Hematopoietic multipotent progenitor cell (in vitro differentiated cells): ENCODE results near the gene TF. TPM values are rescaled to one million over a fixed set of nuclear protein-coding genes. Genes with fewer than 3 reads are reported as not detected.
"Not testable (repeated sequence)": the region's sequence is repeated elsewhere in the genome, so short reads cannot be mapped to it uniquely, and the experiment has no call there.

ENCODE experiments used
- DNase-seq, 3 donors: peaks; one replicate each; pipeline ENCODE4 v3.0.0-alpha.2; 2011 to 2015; ENCODE audit warnings: low read depth in 2 of 3, low spot score in 2 of 3
- total RNA-seq: library from RNA; depleted of rRNA; stranded (reverse); fragments of >200 nt; gene quantifications from one replicate; pipeline ENCODE4 v1.2.3, GENCODE V29; 2012

The TF gene
- under 0.01 TPM for total RNA-seq

- DNase-seq = peak in 1 of 3 donors; percentile 9
These were observed at the start of gene TF for GRCh38 chr3:133745981-133746711. TSS of gene TF (plus strand) at chr3:133746393. CDS start at chr3:133746441, 48 bp downstream.

DNA sequence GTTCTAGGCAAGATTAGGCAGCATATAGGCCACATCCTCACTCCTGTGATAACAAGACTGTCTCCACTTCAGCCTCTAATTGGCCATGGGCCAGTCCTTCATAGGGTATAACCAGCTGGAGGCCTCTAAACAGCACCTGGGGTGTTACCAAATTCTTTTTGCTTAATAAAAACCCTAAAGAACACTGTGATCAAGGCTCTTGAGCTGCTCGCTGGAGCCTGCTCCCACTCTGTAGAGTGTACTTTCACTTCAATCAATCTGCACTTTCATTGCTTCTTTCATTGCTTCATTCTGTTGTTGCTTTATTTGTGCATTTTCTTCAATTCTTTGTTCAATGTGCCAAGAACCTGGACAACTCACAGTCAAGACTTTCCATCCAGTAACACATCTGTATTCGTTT, 48.2 kb upstream of the TF start:
- DNase-seq = no peak

GRCh38 chr3:133699467-133699866, 46.7 kb upstream of the TF start:
- no peak for DNase-seq

DNA sequence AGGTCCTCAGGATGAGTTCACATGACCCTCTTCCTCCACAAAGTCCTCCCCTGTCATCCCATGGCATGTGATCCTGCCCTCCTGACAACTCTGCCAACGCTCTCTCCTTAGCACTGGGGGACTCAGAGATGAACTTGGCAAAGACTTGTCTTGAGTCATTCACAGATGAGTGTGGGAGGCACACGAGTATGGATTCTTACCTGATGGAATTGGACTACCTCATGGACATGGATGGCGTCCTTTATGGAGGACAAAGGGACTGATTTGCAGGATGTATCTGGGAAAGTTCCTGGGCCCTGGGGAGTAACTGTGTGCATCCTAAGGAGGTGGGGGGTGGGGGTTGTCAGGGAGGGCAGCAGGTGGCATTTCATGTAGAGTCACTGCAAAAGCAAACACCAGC, 46.3 kb upstream of the TF start:
- no peak for DNase-seq

GRCh38 chr3:133700351-133700750, 45.8 kb upstream of the TF start:
- no peak for DNase-seq

DNA sequence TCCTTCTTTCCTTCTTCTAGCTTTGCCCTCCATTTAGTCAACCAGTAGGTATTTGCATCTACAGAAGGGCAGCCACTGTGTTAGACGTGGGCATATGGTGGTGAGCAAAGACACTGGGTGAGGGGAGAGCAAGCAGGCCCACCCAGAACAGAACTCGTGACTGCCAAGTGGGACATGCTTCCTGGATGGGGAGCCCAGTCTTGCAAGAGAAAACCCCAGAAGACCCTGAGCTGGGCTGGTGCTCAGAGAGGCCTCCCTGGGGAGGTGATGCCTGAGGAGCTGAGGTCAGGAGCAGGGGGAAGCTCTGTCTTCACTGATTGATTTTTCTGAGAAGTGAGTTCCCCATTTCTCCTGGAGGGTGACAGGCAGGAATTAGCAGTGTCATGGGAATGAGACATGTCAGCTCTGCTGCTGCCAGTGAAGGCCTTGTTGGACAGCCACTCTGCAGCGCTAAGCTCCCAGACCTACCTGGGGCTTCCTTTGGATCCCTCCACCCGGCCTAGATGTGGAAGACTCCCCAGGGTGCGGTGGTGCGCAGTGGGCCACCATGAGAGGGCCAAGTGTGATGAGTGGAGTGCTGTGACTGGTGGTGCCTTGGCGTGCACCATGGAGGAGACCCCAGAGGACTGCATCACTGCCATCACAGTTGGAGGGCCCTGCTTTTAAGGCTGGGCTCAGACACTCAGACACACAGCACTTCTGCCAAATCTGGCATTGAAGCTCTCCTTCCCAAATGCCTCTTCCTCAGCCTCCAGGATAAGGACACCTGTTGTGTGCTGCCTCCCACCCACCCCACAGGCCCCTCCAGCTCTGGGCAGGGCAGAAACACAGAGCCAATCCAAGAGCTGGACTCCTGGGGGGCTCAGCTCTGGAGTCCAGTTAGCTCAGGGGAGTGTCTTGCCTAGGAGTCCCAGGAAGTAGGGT, 44.5 kb upstream of the TF start:
- no peak for DNase-seq

GRCh38 chr3:133703915-133704314, 42.3 kb upstream of the TF start:
- DNase-seq = no peak

GRCh38 chr3:133706033-133706432, 40.2 kb upstream of the TF start:
- no peak for DNase-seq

DNA sequence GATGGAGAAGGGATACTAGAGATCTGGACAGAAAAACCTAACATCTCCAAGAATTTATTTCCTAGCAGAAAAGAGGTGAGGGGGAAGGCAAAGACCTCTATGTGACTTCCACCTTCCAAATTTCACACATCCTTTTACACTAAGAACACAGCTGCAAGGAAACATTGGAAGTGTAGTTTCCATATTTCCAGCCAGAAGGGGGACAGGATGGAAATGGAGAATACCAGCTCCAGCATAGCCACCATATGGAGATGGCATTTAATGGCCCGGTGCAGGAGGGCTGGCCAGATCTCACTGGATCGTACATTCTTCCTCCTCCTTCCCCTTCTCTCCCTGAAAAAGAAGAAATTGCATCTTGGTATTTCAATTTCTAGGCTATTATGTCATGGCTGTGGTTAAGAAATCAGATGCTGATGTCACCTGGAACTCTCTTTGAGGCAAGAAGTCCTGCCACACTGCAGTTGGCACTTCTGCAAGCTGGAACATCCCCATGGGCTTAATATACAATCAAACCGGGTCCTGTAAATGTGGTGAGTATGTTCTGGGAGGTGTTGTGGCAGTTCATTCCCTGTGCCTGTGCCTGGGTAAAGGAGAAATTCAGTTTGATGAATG, 36.9 kb upstream of the TF start:
- DNase-seq = no peak

DNA sequence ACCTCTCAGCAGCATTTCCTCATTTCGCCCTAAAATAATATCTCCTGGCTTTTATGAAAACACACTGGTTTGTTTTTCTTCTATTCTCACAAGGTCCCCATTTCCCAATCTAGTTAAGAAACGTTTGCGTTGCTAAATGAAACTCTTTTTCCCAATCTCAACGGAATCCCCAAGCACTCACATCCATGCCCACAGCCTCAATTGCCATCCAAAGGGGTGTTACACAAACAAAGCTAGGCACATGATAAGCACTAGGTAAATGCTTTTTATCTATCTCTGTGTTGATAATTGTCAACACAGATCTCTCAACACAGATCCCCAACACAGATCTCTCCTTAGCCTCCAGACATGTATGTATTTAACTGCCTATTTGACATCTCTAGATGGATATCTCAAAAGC, 35.2 kb upstream of the TF start:
- DNase-seq = no peak

GRCh38 chr3:133712017-133712416, 34.2 kb upstream of the TF start:
- DNase-seq = no peak

- no peak for DNase-seq
These were observed 32.8 kb upstream of the TF start for GRCh38 chr3:133713347-133713746.

DNA sequence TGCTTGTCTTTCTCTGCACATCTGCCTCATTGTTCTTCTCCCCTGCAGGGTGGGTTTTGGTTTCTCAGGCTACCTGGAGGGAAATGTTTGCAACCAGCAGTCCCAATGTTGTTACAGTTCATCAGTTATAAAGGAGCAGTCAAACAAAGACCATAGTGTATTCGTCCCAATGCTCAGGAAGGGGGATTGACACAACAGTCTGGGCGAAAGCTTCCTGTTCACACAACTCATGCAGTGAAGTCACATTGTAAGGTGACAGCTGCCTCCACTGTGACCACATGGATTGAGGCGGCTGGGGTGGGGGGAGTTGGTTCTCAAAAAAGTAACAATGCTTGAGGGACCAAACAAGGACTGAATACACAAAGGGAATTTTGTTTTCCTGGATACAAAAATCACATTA, 28.8 kb upstream of the TF start:
- no peak for DNase-seq

GRCh38 chr3:133722935-133723334, 23.3 kb upstream of the TF start:
- DNase-seq = no peak

- no peak for DNase-seq
These were observed 15.2 kb upstream of the TF start for GRCh38 chr3:133730993-133731392.

DNA sequence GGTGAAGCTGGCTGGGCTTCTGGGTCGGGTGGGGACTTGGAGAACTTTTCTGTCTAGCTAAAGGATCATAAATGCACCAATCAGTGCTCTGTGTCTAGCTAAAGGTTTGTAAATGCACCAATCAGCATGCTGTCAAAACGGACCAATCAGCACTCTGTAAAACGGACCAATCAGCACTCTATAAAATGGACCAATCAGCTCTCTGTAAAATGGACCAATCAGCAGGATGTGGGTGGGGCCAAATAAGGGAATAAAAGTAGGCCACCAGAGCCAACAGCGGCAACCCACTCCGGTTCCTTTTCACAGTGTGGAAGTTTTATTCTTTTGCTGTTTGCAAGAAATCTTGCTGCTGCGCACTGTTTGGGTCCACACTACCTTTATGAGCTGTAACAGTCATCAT, 14.0 kb upstream of the TF start:
- not testable (repeated sequence) for DNase-seq

GRCh38 chr3:133733226-133733625, 13.0 kb upstream of the TF start:
- DNase-seq = no peak

GRCh38 chr3:133734305-133734704, 11.9 kb upstream of the TF start:
- no peak for DNase-seq

DNA sequence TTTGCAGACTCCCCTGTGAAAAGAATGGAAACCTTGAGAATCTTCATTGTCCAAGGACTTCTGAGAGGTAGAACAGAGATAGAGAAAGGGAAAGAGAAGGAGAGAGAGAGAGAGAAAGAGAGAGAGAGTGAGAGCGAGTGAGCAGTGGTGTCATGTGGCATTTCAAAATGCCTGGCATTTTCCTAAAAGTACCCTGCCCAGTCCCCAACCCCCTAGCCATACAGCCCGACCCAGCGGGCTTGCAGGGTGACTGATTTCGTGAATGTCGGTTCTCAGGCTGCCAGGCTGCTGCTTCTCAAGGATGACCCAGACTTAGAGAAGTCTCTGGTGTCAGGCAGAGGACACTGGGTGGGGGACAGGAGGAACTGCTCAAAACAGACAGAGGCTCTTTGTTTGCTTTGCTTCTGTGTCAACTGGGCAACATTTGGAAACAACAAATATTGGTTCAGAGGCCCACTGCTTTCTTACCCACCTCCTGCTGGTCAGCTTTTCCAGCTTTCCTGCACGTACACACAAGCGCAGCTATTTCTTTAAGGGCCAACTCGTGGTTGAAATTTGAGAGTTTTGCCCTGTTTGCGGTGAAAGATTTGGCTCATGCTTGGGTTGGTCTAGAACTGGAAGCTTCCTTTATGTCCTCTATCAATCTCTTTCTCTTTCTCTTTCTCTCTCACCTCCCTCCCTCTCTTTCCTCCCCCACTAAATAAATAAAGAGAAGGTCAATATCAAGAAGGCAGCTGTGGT, 3.7 kb upstream of the TF start:
- no peak for DNase-seq

GRCh38 chr3:133744241-133744640, 2.0 kb upstream of the TF start:
- DNase-seq = no peak

GRCh38 chr3:133745108-133745507, 1.1 kb upstream of the TF start:
- no peak for DNase-seq
